Measurements from ENCODE around the gene PLA2R1.

DNA sequence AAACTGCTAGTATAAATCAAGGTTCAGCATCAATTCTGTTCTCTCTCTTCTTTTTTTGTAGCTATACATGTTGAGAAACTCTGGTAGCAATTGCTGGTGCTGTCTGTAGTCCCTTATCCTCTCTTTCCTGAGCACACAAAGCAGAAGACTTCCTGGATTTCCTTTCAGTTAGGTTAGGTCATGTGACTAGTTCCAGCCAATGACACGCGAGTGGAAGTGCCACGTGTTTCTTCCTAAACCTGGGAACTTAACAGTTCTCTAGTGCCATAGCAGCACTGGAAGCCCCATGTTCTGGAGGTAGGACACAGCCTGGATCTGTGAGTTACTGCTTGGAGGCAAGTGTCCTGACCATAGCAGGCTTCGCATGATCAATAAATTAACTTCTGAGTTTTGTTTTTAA, 125.9 kb downstream of the PLA2R1 start:
- no peak for TF ChIP-seq RAD21 (conservative IDR thresholded peaks at IDR 0.05)
- no peak for TF ChIP-seq EZH2 (IDR thresholded peaks at IDR 0.05; ENCODE audit: borderline replicate concordance, insufficient read depth, low read length, poor library complexity, severe bottlenecking)
- no peak for TF ChIP-seq CTCF (IDR thresholded peaks at IDR 0.05; ENCODE audit: poor library complexity, severe bottlenecking)
- no peak for TF ChIP-seq POLR2AphosphoS5 (IDR thresholded peaks at IDR 0.05)
- no peak for TF ChIP-seq EP300 (conservative IDR thresholded peaks at IDR 0.05; ENCODE audit: poor library complexity, severe bottlenecking)
- no peak for TF ChIP-seq MXI1 (conservative IDR thresholded peaks at IDR 0.05; ENCODE audit: poor library complexity, severe bottlenecking)
- TF ChIP-seq TAF1 (IDR thresholded peaks at IDR 0.05; ENCODE audit: low read depth) = no peak
- no peak for TF ChIP-seq SMC3 (conservative IDR thresholded peaks at IDR 0.05; ENCODE audit: poor library complexity)

All from neural cell (in vitro differentiated cells).